GM18507 (cell line): ENCODE data around the gene INPP4B.
"Not testable (repeated sequence)": the region's sequence is repeated elsewhere in the genome, so short reads cannot be mapped to it uniquely, and the experiment has no call there.

Experiments
- DNase-seq: peaks from one replicate; pipeline ENCODE4 v3.0.0; 2011; ENCODE audit warnings: low read depth; ENCODE audit not compliant: insufficient read length; ENCODE audit errors: extremely low spot score
- FAIRE-seq: peaks from 2 replicates; lab custom pipeline; 2011; peaks lifted over from hg19 to GRCh38; lab: Jason Lieb, UNC

The INPP4B gene

DNA sequence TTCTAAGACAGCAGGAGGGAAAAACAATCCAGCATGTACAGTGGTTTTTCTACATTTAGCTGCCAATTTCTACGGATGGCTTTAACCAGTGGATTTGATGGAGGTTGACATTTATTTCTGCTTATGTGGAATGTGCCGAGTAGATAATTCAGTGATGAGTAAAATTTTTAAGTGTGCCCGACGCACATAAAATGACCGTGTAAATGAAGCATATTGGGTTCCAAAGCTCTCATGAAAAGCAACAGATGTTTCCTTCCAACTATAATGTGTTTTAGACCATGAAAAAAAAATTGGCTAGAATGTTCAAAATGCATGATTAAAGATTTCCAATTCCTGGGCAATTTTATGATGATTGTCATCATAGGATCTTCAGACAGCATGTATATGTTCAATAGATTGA, 14.1 kb downstream of the INPP4B start:
- DNase-seq (no peak), FAIRE-seq (no peak)

GRCh38 chr4:142826503-142827241, 19.4 kb downstream of the INPP4B start:
- no peak for DNase-seq
- FAIRE-seq: no peak

DNA sequence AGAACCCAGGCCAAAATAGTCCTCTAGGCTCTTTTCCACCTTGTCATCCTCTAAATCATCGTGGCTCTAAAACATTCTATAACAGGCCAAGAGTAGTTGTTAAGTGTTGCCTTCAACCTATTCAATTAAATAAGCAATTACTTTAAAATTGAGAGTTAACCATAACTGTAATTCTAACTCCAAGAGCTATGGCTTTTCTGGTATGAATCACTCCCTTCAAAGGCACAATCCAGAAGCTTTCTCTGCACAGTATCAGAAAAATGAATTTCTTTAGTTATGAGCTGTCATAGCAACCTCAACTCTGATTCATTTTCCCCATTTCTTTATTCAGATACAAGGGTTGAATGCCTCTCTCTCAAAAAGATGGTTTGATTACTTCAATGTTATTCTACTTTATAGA, 21.7 kb downstream of the INPP4B start:
- DNase-seq: no peak
- FAIRE-seq: no peak

- no peak for DNase-seq
Observed at GRCh38 chr4:142823796-142824195, 22.3 kb downstream of the INPP4B start.

DNA sequence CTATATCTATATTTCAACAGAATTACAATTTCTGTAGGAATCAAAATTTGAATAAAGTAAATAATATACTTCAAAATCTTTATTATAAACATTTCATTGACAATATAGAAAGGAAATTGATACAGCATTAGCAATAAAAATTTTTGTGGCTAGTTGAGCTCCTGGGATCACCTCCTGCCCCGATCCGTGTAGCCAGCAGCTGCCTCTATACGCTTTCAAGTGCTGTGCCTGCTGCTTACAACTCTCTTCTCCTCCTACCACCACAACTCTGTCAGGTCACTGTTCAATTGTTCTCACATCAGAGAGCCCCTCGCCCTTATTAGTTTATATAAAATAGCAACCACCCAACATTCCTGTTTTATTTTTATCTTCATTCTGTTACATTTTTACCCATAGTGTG, 27.6 kb downstream of the INPP4B start:
- DNase-seq: no peak
- FAIRE-seq: no peak

More at GRCh38 chr4:142823796-142824195, 22.3 kb downstream of the INPP4B start:
- FAIRE-seq: no peak

DNA sequence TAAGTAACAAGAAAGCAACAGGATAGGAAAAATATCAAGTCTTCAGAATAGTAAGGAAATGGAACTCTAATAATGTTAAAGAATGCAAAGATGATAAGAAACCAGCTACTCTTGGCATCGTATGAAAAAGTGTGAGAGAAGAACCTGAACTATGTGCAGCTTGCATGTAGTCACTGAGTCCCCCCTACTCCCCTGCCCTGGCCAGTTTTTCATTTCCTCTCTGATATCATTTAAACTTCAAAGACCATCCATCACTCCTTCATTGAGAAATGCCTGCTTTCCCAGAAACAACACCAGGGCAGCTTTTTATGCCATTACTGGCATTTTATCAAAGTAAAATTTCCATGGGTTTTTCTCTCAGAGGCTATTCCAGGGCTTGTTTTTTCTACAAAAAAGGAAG, 28.1 kb downstream of the INPP4B start:
- no peak for FAIRE-seq
- no peak for DNase-seq

GRCh38 chr4:142817442-142817841, 28.7 kb downstream of the INPP4B start:
- FAIRE-seq (no peak), DNase-seq (no peak)

DNA sequence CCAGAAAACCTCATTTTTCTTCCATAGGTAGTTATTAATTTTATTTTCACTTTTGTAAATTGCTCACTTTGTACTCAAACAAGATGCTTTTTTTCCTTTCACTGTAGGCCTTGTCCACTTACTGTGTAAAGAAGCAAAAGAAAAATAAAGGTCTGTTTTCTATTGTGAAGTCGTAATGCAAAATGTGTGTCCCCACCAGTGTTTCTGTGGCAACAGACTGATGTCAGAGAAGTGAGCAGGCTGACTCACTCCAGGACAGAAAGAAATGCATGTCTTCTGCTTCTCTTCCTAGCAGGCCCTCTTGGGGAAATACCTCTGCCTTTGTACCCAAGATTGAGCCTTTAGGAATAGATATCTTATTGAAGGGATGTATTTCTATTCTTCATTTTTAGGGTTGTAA, 30.3 kb downstream of the INPP4B start:
- DNase-seq (no peak), FAIRE-seq (no peak)

GRCh38 chr4:142813388-142813787, 32.7 kb downstream of the INPP4B start:
- DNase-seq (no peak), FAIRE-seq (no peak)

- FAIRE-seq (no peak), DNase-seq (no peak)
Observed at GRCh38 chr4:142812091-142812490, 34.0 kb downstream of the INPP4B start.

DNA sequence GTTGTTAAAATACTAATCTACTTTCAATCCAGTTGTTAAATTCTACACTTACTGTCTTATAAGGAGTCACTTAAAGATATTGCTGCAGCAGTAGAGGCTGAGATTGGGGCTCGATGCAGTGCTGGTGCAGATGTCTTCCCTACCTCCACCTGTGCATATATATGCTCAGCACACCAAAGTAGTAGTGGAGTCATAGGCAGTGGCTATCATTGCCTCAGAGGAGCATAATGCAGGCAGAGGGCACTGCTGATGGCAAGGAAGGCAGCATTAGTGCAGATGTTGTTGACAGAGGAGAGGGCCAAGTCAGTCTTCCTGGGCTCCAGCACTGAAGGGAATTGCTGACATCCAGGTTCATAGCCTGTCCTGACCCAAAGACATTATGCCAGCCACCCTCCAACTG, 35.1 kb downstream of the INPP4B start:
- no peak for DNase-seq
- FAIRE-seq: no peak

DNA sequence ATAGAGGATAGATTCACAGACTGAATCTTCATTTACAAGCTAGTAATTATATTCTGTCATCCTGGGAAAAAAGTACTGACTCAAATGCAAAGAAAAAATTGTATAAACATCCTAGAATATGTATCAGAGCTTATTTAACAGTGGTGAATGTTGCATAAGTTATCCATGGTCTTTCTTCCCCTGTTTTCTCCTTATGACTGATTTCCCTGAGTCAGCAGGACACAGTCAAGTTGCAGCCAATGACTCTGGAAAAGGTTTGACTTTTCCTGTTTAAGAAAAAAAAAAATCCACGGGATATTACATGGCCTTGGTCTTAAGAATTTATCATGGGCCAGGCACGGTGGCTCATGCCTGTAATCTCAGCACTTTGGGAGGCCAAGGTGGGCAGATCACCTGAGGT, 36.5 kb downstream of the INPP4B start:
- DNase-seq (no peak), FAIRE-seq (no peak)

GRCh38 chr4:142803879-142804278, 42.2 kb downstream of the INPP4B start:
- not testable (repeated sequence) for DNase-seq, FAIRE-seq

DNA sequence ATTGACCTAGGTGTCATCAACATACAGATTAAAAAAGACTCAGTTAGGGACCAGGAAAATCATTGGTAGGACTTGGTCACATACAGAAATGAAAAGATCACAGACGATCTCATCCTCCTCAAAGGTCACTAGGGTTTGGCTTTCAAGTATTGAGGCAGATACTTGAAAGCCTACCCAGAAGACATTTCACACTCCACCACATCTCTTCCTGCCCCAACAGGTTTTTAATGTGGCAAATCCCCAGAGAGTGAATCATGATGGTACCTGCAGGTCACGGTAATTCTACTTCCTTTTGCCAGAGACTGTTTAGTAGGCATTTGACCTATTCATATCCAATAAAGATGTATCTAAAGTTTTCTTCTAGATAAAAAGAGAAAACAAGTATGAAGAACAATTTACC, 44.1 kb downstream of the INPP4B start:
- no peak for FAIRE-seq
- no peak for DNase-seq

DNA sequence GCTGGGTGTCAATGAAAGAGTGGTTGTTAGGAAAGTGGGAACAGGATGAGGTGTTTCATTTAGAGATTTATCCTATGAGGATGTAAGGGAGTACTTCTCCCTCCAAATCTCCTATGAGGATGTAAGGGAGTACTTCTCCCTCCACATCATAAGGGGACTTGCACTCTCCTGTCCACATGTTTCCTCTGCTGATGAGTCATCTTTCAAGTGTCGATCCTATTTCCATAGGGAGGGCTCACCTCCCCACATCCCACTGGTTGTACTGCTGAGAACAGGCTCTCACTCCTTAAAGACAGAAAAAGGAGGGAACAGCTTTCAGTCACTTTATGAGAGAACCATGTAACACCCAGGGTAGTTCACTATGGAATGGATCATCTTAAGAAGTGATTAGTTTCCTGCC, 65.0 kb downstream of the INPP4B start:
- DNase-seq (no peak), FAIRE-seq (no peak)

DNA sequence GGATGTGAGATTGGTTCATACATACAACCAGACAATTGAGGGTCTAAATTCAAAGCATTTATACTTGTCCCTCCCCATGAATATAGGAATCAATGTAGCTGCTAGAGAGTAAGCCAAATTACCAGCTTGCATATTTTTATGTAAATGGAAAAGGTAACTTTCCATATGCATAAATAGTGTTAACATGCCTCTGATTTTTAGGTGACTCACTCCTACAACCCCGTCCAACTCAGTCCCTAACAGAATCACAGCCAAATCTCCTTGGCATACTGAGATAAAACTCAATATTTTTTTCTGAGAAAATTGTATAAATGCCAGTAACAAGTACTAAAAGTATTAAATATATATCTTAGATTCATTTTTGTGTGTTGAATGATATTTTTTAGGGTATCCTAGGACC, 67.2 kb downstream of the INPP4B start:
- FAIRE-seq (no peak), DNase-seq (no peak)

GRCh38 chr4:142778430-142778829, 67.7 kb downstream of the INPP4B start:
- DNase-seq: no peak

DNA sequence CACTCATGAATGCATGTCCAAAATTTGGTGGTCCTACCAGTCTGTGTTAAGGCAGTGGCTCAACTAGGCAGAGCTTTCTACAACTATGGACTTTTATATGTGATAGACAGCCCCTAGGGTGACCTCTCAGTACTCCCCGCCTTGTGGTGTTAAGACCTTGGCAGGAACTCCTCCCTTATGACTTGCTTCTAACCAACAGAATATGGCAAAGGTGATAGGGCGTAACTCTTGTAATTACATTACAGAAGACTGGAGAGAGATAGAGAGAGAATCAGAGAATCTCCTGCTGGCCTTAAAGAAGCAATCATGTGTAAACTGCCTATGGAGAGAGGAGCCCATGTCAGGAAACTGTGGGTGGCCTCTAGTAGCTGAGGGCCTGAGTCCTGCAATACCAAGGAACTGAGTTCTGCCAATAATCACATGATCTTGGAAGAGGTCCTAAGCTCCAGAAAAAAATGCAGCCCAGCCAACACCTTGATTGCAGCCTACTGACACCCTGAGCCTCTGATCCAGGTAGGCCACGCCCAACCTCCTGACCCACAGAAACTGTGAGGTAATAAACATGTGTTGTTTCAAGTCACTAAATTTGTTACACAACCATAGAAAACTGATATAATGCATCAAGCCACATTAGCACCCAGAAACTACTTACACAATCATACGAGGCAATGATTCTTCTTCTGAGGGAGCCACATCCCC, 68.9 kb downstream of the INPP4B start:
- DNase-seq (no peak), FAIRE-seq (no peak)

More at GRCh38 chr4:142778430-142778829, 67.7 kb downstream of the INPP4B start:
- no peak for FAIRE-seq

- DNase-seq: no peak
Observed at GRCh38 chr4:142776026-142776425, 70.1 kb downstream of the INPP4B start.

GRCh38 chr4:142773505-142773904, 72.6 kb downstream of the INPP4B start:
- DNase-seq (no peak), FAIRE-seq (no peak)

More at GRCh38 chr4:142776026-142776425, 70.1 kb downstream of the INPP4B start:
- FAIRE-seq: no peak

DNA sequence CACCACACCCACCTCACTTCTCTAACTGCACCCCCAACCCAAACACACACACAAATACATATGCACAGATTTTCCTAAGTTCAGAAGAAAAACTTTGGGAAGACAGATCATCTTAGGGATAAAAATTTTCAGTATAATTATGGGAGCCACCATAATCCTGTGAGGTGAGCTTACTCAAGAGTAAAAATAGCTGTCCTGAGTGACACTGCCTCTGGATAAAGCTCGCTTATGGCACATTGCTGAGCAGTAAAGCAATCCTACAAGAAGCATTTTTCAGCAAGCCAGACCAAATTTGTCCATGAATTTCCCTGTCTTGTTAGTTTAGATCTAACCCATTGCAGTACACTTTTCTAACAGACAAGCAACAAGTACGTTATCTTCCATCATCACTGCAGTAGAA, 83.8 kb downstream of the INPP4B start:
- FAIRE-seq (no peak), DNase-seq (no peak)
